T-cell (primary cell): ENCODE measurements around the gene OTOA. TPM values are rescaled to one million over a fixed set of nuclear protein-coding genes. Genes with fewer than 3 reads are reported as not detected.
A peak's percentile ranks its signal among the peaks of the same experiment; 100 is the strongest.

Experiments
- ATAC-seq, 4 experiments: fragments of 200-7000 bp in 3 of 4; fragments of 150-1000 bp in 1 of 4; cut with Tn5 transposase; replicated peaks in 1 of 4; 1 replicate in 3 of 4; 2 replicates in 1 of 4; pipeline ENCODE4 v1.10.0; 2021; ENCODE audit warnings: moderate library complexity in 3 of 4, mild to moderate bottlenecking in 2 of 4, moderate number of reproducible peaks in 1 of 4
- CTCF ChIA-PET, 2 donors: fragments of 300-600 bp; sonication (Branson Sonifier 250); formaldehyde crosslinking; loops; one replicate each; lab custom pipeline; 2022; ENCODE audit warnings: antibody characterized with exemption in 2 of 2; lab: Charles Lee
- POLR2A ChIA-PET, 2 donors: fragments of 300-600 bp; sonication (Branson Sonifier 250); formaldehyde crosslinking; loops; one replicate each; lab custom pipeline; 2022; ENCODE audit warnings: antibody characterized with exemption in 2 of 2; lab: Charles Lee
- DNase-seq, 35 experiments: peaks; one replicate each; pipeline versions ENCODE4 v3.0.0 to v3.0.0-alpha.2; 2013 to 2023
- H3K27ac ChIP-seq: one replicate; pipeline ENCODE4 v1.5.1; 2013; ENCODE audit warnings: low read length
- H3K27me3 ChIP-seq, 2 experiments: replicated peaks in 1 of 2; 1 replicate in 1 of 2; 2 replicates in 1 of 2; pipeline versions ENCODE4 v1.6.1 to v1.7.0; 2013; ENCODE audit warnings: low read length in 1 of 2, mixed read lengths in 1 of 2; ENCODE audit not compliant: control insufficient read depth in 2 of 2, insufficient read depth in 2 of 2; ENCODE audit errors: extremely low read depth in 1 of 2
- H3K36me3 ChIP-seq, 2 donors: 1 replicate in 1 of 2; 2 replicates in 1 of 2; pipeline versions ENCODE4 v1.6.1 to v1.7.0; 2013; ENCODE audit warnings: low read length in 1 of 2; ENCODE audit not compliant: control insufficient read depth in 2 of 2, insufficient read depth in 1 of 2; ENCODE audit errors: extremely low read depth in 1 of 2
- H3K4me1 ChIP-seq, 2 experiments: 1 replicate in 1 of 2; 2 replicates in 1 of 2; pipeline versions ENCODE4 v1.6.1 to v1.7.0; 2013; ENCODE audit warnings: low read length in 2 of 2, mixed read lengths in 1 of 2; ENCODE audit not compliant: insufficient read depth in 2 of 2, control insufficient read depth in 1 of 2; ENCODE audit errors: extremely low read depth in 1 of 2
- H3K4me3 ChIP-seq, 2 donors: 1 replicate in 1 of 2; 2 replicates in 1 of 2; pipeline versions ENCODE4 v1.5.1 to v1.7.0; 2013; ENCODE audit warnings: mild to moderate bottlenecking in 2 of 2, low read length in 1 of 2, moderate library complexity in 1 of 2; ENCODE audit not compliant: control insufficient read depth in 1 of 2; ENCODE audit errors: extremely low read depth in 1 of 2
- H3K9me3 ChIP-seq: 2 replicates; pipeline ENCODE4 v1.7.0; 2013
- H3K27ac Mint-ChIP-seq, 2 donors: one replicate each; pipeline ENCODE4 v1.8.0; 2020 to 2021; ENCODE audit warnings: mild to moderate bottlenecking in 2 of 2, mixed read lengths in 2 of 2
- H3K27me3 Mint-ChIP-seq, 2 donors: one replicate each; pipeline ENCODE4 v1.8.0; 2021 to 2022; ENCODE audit warnings: mixed read lengths in 2 of 2
- H3K36me3 Mint-ChIP-seq: one replicate; pipeline ENCODE4 v1.8.0; 2021; ENCODE audit warnings: mixed read lengths
- H3K4me1 Mint-ChIP-seq, 3 donors: one replicate each; pipeline ENCODE4 v1.8.0; 2020 to 2022; ENCODE audit warnings: mixed read lengths in 3 of 3, mild to moderate bottlenecking in 1 of 3
- H3K4me3 Mint-ChIP-seq, 3 donors: one replicate each; pipeline ENCODE4 v1.8.0; 2020 to 2022; ENCODE audit warnings: mild to moderate bottlenecking in 3 of 3, mixed read lengths in 3 of 3, moderate library complexity in 3 of 3
- H3K9me3 Mint-ChIP-seq, 3 donors: one replicate each; pipeline ENCODE4 v1.8.0; 2020 to 2022; ENCODE audit warnings: mixed read lengths in 3 of 3
- WGBS: methylation state at CpG from one replicate; pipeline ENCODE4 v1.1.5; 2013; ENCODE audit warnings: missing lambda C conversion rate; ENCODE audit not compliant: insufficient coverage; 5-methylcytosine and 5-hydroxymethylcytosine counted together
- total RNA-seq, 35 experiments: library from RNA in 6 of 35; stranded (reverse) in 6 of 35; fragments of 120-200 nt in 1 of 35; gene quantifications; one replicate each; pipeline versions ENCODE4 v1.2.1 to v1.2.4 and lab custom pipeline; 2013 to 2026

The OTOA gene
- total RNA-seq, 5 donors from 2014 or later (not counting 1 experiment from before 2014, with no cell fraction given) = 0.18 to 0.20 (median 0.19) TPM; not detected in 2

DNA sequence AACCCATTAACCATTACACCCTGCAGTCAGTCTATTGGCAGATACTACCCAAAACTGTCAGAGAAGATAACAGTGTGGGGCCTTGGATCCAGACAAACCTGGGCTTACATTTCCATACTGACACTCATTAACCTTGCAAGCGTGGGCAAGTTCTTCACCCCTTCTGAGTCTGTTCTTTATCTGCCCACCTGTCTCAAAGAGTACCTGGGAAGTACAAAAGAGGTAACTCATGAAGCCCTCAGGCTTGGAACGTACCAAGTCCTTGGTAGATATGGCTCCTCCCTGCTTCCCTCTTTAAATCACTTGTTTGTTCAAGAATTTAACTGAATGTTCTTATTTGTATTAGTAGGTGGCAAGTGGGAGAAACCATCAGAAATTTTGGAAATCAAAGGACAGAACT lies 8.9 kb upstream of the OTOA start:
- ATAC-seq (no peak), DNase-seq (no peak)
- Histone ChIP-seq H3K4me1 (peaks cover 4 to 13% of the 10 kb centered on the region in 2 experiments), H3K27me3 (no peaks in the 10 kb centered on the region), H3K4me3 (no peak overlapping the region), H3K36me3 (peaks cover 0 to 20% of the 10 kb centered on the region in 2 donors), H3K27ac (no peak overlapping the region), H3K9me3 (no peaks in the 10 kb centered on the region)
- Mint-ChIP-seq H3K27ac (peak overlapping the region in 1 of 2 donors; percentile 50), H3K9me3 (no peaks in the 10 kb centered on the region), H3K4me3 (no peak overlapping the region), H3K4me1 (peaks cover 21 to 54% (median 39%) of the 10 kb centered on the region in 3 donors), H3K36me3 (peaks cover 14% of the 10 kb centered on the region), H3K27me3 (no peaks in the 10 kb centered on the region)
- CTCF ChIA-PET = interaction anchor here in 1 of 2 donors (1.0 kb wide), 1 partner anchor 14 kb away, joined by 6 read pairs; no protein-coding TSS in a partner anchor
- POLR2A ChIA-PET = no interaction called here
- WGBS = 86% methylated on average over 1 of the region's 2 CpGs

DNA sequence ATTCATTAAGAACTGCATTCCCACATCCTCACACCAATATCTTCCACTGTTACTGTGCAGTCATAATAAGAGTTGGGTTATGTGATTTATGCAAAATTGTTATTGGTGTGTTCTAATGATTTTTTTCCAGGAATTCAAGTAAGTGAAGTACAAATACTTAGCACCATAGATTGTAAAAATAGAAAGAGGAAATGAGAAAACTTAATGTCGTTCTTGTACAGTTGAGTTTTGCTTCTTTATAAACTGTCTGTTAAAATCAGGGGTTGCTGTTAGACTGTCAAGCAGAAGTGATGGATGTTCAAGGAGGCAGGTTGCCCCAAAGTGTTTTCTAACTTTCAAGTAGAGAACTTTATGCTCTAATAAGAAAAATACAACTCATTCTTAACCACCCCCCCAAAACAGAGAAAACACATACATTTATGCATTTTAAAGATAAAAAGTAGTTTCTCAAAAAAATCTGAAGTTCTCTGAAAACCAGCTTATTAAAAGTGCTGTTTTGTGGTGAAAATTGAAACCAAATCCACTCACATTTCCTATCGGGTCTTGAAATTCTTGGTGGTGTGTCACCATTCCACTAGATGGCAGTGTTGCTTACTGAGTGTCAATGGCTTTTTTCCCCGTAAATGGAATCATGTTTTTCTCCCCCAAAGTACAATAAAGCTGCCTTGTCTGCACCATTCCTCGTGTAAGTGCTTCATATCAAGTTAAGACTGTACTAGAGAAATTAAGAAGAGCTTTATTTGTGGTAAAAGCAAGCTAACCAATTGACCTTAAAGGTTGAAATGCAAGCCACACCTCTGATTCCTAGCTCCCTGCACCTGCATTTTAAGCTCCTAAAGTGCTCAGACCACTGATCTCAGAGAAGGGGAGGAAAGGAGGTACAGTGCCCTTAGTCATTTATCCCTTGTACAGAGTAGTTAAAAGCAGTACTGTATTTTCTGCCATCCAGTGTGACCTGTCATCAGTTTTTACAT lies 6.7 kb upstream of the OTOA start:
- CTCF ChIA-PET = interaction anchor here (0.5 to 1.8 kb wide), 40 partner anchors 8 to 352 kb away, joined by 3 to 34 read pairs (median 4); no protein-coding TSS in a partner anchor
- Mint-ChIP-seq H3K27ac (peak overlapping the region; percentile 82 to 83), H3K4me1 (peaks cover 34 to 60% (median 45%) of the 10 kb centered on the region in 3 donors), H3K9me3 (no peaks in the 10 kb centered on the region), H3K27me3 (no peaks in the 10 kb centered on the region), H3K4me3 (no peak overlapping the region), H3K36me3 (peaks cover 14% of the 10 kb centered on the region)
- DNase-seq = peak in 22 of 35 experiments; percentile 13 to 83 (median 34)
- peak; percentile 40 to 64 (median 42) for ATAC-seq
- peaks cover 0 to 20% of the 10 kb centered on the region in 2 donors for H3K36me3 ChIP-seq
- H3K9me3 ChIP-seq = no peaks in the 10 kb centered on the region
- no CpG with 5 or more reads among the region's 4 CpGs for WGBS
- no peaks in the 10 kb centered on the region for H3K27me3 ChIP-seq
- H3K27ac ChIP-seq = peak overlapping the region; percentile 18
- POLR2A ChIA-PET = interaction anchor here in 1 of 2 donors (0.7 kb wide), 1 partner anchor 145 kb away, joined by 4 read pairs; no protein-coding TSS in a partner anchor
- peaks cover 13 to 14% of the 10 kb centered on the region in 2 experiments for H3K4me1 ChIP-seq
- no peak overlapping the region for H3K4me3 ChIP-seq

DNA sequence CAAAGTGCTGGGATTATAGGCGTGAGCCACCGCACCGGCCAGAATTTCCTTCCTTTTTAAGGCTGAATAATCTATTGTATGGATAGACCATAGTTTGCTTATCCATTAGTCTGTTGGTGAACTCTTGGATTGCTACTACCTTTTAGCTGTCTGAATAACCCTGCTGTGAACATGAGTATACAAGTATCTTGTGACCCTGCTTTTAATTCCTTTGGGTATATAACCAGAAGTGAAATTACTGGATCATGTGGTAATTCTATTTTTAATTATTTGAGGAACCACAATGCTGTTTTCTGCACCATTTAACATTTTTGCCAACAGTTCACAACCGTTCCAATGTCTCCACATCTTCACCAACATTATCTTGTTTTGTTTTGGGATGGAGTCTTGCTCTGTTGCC lies 4.6 kb upstream of the OTOA start:
- H3K36me3 Mint-ChIP-seq = peaks cover 14% of the 10 kb centered on the region
- H3K36me3 ChIP-seq = peaks cover 0 to 13% of the 10 kb centered on the region in 2 donors
- H3K27ac ChIP-seq = no peak overlapping the region
- no peak overlapping the region for H3K4me3 ChIP-seq
- DNase-seq = no peak
- ChIA-PET POLR2A (interaction anchor here in 1 of 2 donors (0.7 kb wide), 1 partner anchor 301 kb away, joined by 10 read pairs; no protein-coding TSS in a partner anchor), CTCF (interaction anchor here in 1 of 2 donors (1.0 kb wide), 1 partner anchor 50 kb away, joined by 4 read pairs; no protein-coding TSS in a partner anchor)
- no peak for ATAC-seq
- no peaks in the 10 kb centered on the region for H3K9me3 Mint-ChIP-seq
- peaks cover 41 to 60% (median 44%) of the 10 kb centered on the region in 3 donors for H3K4me1 Mint-ChIP-seq
- no peak overlapping the region for H3K4me3 Mint-ChIP-seq
- WGBS = 100% methylated on average over 3 of the region's 4 CpGs
- H3K27me3 ChIP-seq = peaks cover 0 to 5% of the 10 kb centered on the region in 2 experiments
- no peaks in the 10 kb centered on the region for H3K9me3 ChIP-seq
- H3K27ac Mint-ChIP-seq = no peak overlapping the region
- H3K4me1 ChIP-seq = peaks cover 14% of the 10 kb centered on the region in 2 experiments
- H3K27me3 Mint-ChIP-seq = peaks cover 0 to 2% of the 10 kb centered on the region in 2 donors

DNA sequence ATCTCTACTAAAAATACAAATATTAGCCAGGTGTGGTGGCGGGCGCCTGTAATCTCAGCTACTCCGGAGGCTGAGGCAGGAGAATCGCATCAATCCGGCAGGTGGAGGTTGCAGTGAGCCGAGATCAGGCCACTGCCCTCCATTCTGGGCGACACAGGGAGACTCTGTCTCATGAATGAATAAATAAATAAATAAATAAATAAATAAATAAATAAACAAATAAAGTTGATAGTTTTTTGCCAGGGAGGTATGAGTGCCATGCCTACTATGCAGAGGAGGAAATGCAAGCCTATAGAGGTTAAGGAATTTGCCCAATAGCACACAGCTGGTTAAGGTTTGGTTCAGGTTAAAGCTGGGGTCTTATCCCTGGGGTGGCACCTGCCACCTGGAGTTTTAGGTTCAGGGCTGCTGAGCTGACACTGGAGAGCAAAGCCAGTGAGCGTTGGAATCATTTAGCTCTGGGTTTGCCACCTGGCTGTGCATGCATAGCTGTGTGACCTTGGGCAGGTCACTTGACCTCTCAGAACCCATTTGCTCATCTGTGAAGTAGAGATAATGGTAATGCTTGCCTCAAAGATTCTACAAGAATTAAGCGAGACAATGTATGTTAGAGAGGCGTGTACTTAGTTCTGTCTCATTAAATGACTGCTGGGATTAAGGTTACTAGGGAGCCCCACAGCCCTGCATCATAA lies 1.2 kb downstream of the OTOA start:
- ATAC-seq = no peak
- H3K27ac Mint-ChIP-seq = no peak overlapping the region
- Histone ChIP-seq H3K4me1 (peaks cover 13 to 16% of the 10 kb centered on the region in 2 experiments), H3K36me3 (no peaks in the 10 kb centered on the region), H3K9me3 (no peaks in the 10 kb centered on the region), H3K4me3 (no peak overlapping the region), H3K27me3 (peaks cover 0 to 17% of the 10 kb centered on the region in 2 experiments), H3K27ac (no peak overlapping the region)
- no peak overlapping the region for H3K4me3 Mint-ChIP-seq
- peaks cover 0 to 5% of the 10 kb centered on the region in 2 donors for H3K27me3 Mint-ChIP-seq
- peaks cover 16 to 27% (median 23%) of the 10 kb centered on the region in 3 donors for H3K4me1 Mint-ChIP-seq
- ChIA-PET POLR2A (no interaction called here), CTCF (interaction anchor here (0.6 to 1.6 kb wide), 3 partner anchors 8 to 654 kb away, joined by 3 to 10 read pairs (median 3); no protein-coding TSS in a partner anchor)
- no peaks in the 10 kb centered on the region for H3K36me3 Mint-ChIP-seq
- WGBS = 100% methylated on average over 1 of the region's 10 CpGs
- DNase-seq = no peak
- no peaks in the 10 kb centered on the region for H3K9me3 Mint-ChIP-seq

DNA sequence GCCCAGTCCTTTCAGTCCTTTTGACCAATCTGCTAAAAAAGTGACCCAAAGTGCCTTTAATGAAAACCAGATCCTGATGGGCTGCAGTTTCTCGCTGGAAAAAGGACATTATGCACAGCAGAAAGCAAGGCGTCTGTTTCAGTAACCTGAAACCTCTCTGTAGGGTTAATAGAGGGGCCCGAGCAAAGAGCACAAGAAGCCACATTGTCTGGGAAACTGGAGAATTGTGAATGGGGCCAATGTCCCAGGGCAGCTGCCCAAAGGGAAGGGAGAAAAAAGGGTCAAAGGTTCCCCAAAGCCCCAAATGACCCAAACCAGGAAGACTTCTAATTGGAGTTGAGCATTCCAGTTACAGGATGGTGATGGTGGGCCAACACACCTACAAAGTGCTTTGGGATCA lies 3.0 kb downstream of the OTOA start:
- POLR2A ChIA-PET = no interaction called here
- no peak for ATAC-seq
- H3K27me3 Mint-ChIP-seq = peaks cover 5 to 6% of the 10 kb centered on the region in 2 donors

More for the DNA sequence above, 3.0 kb downstream of the OTOA start:
- Mint-ChIP-seq H3K9me3 (no peaks in the 10 kb centered on the region), H3K27ac (no peak overlapping the region), H3K4me1 (peaks cover 4 to 16% (median 11%) of the 10 kb centered on the region in 3 donors), H3K36me3 (no peaks in the 10 kb centered on the region), H3K4me3 (no peak overlapping the region)
- Histone ChIP-seq H3K27me3 (peaks cover 0 to 17% of the 10 kb centered on the region in 2 experiments), H3K9me3 (no peaks in the 10 kb centered on the region), H3K4me1 (peaks cover 4 to 7% of the 10 kb centered on the region in 2 experiments), H3K4me3 (no peak overlapping the region), H3K27ac (no peak overlapping the region), H3K36me3 (no peaks in the 10 kb centered on the region)
- no peak for DNase-seq
- 86% methylated on average over 3 of the region's 3 CpGs for WGBS
- CTCF ChIA-PET = interaction anchor here in 1 of 2 donors (1.6 kb wide), 1 partner anchor 9 kb away, joined by 10 read pairs; no protein-coding TSS in a partner anchor
